A673 (cell line): ENCODE data around the gene CCDC73. TPM values are rescaled to one million over a fixed set of nuclear protein-coding genes. Genes with fewer than 3 reads are reported as not detected.

Experiments used
- BruUV-seq: library from RNA; stranded (reverse); fragments of 400-500 nt; replicated peaks from 2 replicates; lab custom pipeline; 2021; lab: Mats Ljungman, UMichigan
- CTCF ChIA-PET: fragments of 300-600 bp; sonication (Branson Sonifier 250); formaldehyde crosslinking; loops from one replicate; lab custom pipeline; 2022; ENCODE audit warnings: antibody characterized with exemption; lab: Charles Lee
- POLR2A ChIA-PET: fragments of 300-600 bp; sonication (Branson Sonifier 250); formaldehyde crosslinking; loops from one replicate; lab custom pipeline; 2022; ENCODE audit warnings: antibody characterized with exemption; ENCODE audit not compliant: low non-redundant PET; lab: Charles Lee
- DNase-seq: peaks from one replicate; pipeline ENCODE4 v3.0.0-alpha.2; 2015; ENCODE audit warnings: low spot score
- H3K27ac ChIP-seq: fragments of 200-600 bp; sonication (generic); 2 replicates; pipeline ENCODE4 v1.5.1; 2016; ENCODE audit warnings: mixed run types, low read depth, mild to moderate bottlenecking, mixed read lengths, antibody characterized with exemption, low read length; ENCODE audit not compliant: poor library complexity, severe bottlenecking
- H3K27me3 ChIP-seq: fragments of 200-600 bp; sonication (generic); replicated peaks from 2 replicates; pipeline ENCODE4 v1.6.1; 2017; ENCODE audit warnings: mixed run types, low read depth, mild to moderate bottlenecking, mixed read lengths, antibody characterized with exemption, low read length; ENCODE audit not compliant: insufficient read depth, poor library complexity
- H3K36me3 ChIP-seq: fragments of 200-600 bp; sonication (generic); 2 replicates; pipeline ENCODE4 v1.6.1; 2016; ENCODE audit warnings: mixed run types, mild to moderate bottlenecking, mixed read lengths, antibody characterized with exemption, low read length; ENCODE audit not compliant: insufficient read depth, poor library complexity, severe bottlenecking
- H3K4me1 ChIP-seq: fragments of 200-600 bp; sonication (generic); 2 replicates; pipeline ENCODE4 v1.6.1; 2017; ENCODE audit warnings: mixed run types, mild to moderate bottlenecking, mixed read lengths, antibody characterized with exemption, low read length; ENCODE audit not compliant: insufficient read depth, poor library complexity, severe bottlenecking
- H3K4me3 ChIP-seq: fragments of 200-600 bp; sonication (generic); 2 replicates; pipeline ENCODE4 v1.5.1; 2016; ENCODE audit warnings: low read depth, mixed run types, mild to moderate bottlenecking, mixed read lengths, low read length; ENCODE audit not compliant: poor library complexity, severe bottlenecking
- H3K9me3 ChIP-seq: fragments of 200-600 bp; sonication (generic); 2 replicates; pipeline ENCODE4 v1.6.1; 2016; ENCODE audit warnings: mixed run types, low read depth, mild to moderate bottlenecking, mixed read lengths, antibody characterized with exemption, low read length; ENCODE audit not compliant: poor library complexity, severe bottlenecking
- CTCF ChIP-seq: fragments of 300-800, 200-600 bp; sonication (generic); conservative IDR thresholded peaks from 2 replicates; pipeline ENCODE4 v1.5.1; 2017; ENCODE audit warnings: low read depth, mild to moderate bottlenecking, antibody characterized with exemption, low read length, moderate library complexity, mixed read lengths
- EZH2 ChIP-seq: fragments of 200-600 bp; sonication (generic); IDR thresholded peaks from 2 replicates; pipeline ENCODE4 v1.6.1; 2017; ENCODE audit warnings: borderline replicate concordance, low read depth, mild to moderate bottlenecking, mixed read lengths, antibody characterized with exemption, low read length; ENCODE audit not compliant: poor library complexity, severe bottlenecking
- intact Hi-C: fragments of 100-400 bp; cut with micrococcal nuclease; formaldehyde crosslinking; loops from one replicate; pipeline ENCODE4 v1.10.0; 2022; ENCODE audit not compliant: unreplicated experiment
- total RNA-seq: library from RNA; stranded (reverse); gene quantifications from 2 replicates; pipeline ENCODE4 v1.2.3, GENCODE V29; 2021

CCDC73 gene
- total RNA-seq, 1 experiment from 2014 or later = not detected

GRCh38 chr11:32792948-32793475 is 1.4 kb downstream of the CCDC73 start:
- no peaks in the 10 kb centered on the region for H3K36me3 ChIP-seq
- no TSS peak for BruUV-seq
- intact Hi-C loops = loop anchor here (1.0 to 2.0 kb wide), 4 partner anchors 44 to 470 kb away; no protein-coding TSS in a partner anchor
- no peaks in the 10 kb centered on the region for H3K4me1 ChIP-seq
- POLR2A ChIA-PET = no interaction called here
- H3K27me3 ChIP-seq = peaks cover 36% of the 10 kb centered on the region
- CTCF ChIA-PET = interaction anchor here (1.1 to 2.3 kb wide), 4 partner anchors 16 to 480 kb away, joined by 4 to 6 read pairs (median 4); no protein-coding TSS in a partner anchor
- H3K27ac ChIP-seq = no peak overlapping the region
- H3K9me3 ChIP-seq = no peaks in the 10 kb centered on the region
- DNase-seq = peak; percentile 84
- peak overlapping the region; percentile 13 for H3K4me3 ChIP-seq
- TF ChIP-seq CTCF (peak; percentile 98), EZH2 (no peak)

GRCh38 chr11:32792111-32792947 is 2.1 kb downstream of the CCDC73 start:
- no peak for DNase-seq
- CTCF ChIA-PET = interaction anchor here (0.5 to 2.3 kb wide), 5 partner anchors 17 to 480 kb away, joined by 4 to 6 read pairs (median 4); no protein-coding TSS in a partner anchor
- POLR2A ChIA-PET = no interaction called here
- intact Hi-C loops = loop anchor here (2.0 kb wide), 2 partner anchors 44 to 470 kb away; no protein-coding TSS in a partner anchor
- Histone ChIP-seq H3K27me3 (peaks cover 38% of the 10 kb centered on the region), H3K4me3 (peak overlapping the region; percentile 13), H3K4me1 (no peaks in the 10 kb centered on the region), H3K27ac (no peak overlapping the region), H3K36me3 (no peaks in the 10 kb centered on the region), H3K9me3 (no peaks in the 10 kb centered on the region)
- peak; percentile 70 for TF ChIP-seq EZH2
- no peak for TF ChIP-seq CTCF
- BruUV-seq = no TSS peak

- no TSS peak for BruUV-seq
- CTCF ChIA-PET = interaction anchor here (0.6 kb wide), 1 partner anchor 12 kb away, joined by 3 read pairs; no protein-coding TSS in a partner anchor
- Histone ChIP-seq H3K36me3 (no peaks in the 10 kb centered on the region), H3K4me1 (no peaks in the 10 kb centered on the region), H3K27ac (no peak overlapping the region), H3K9me3 (no peaks in the 10 kb centered on the region), H3K4me3 (no peak overlapping the region), H3K27me3 (peaks cover 39% of the 10 kb centered on the region)
- POLR2A ChIA-PET = no interaction called here
- intact Hi-C loops = no loop called here
- no peak for DNase-seq
- TF ChIP-seq EZH2 = no peak
- TF ChIP-seq CTCF = no peak
Measured at GRCh38 chr11:32790916-32791315, 3.5 kb downstream of the CCDC73 start.
